ENCODE data around the gene PCED1A. TPM values are rescaled to one million over a fixed set of nuclear protein-coding genes. Genes with fewer than 3 reads are reported as not detected.

PCED1A gene
- total RNA-seq, 6 donors from 2014 or later = 28.7 to 185 (median 49.1) TPM

DNA sequence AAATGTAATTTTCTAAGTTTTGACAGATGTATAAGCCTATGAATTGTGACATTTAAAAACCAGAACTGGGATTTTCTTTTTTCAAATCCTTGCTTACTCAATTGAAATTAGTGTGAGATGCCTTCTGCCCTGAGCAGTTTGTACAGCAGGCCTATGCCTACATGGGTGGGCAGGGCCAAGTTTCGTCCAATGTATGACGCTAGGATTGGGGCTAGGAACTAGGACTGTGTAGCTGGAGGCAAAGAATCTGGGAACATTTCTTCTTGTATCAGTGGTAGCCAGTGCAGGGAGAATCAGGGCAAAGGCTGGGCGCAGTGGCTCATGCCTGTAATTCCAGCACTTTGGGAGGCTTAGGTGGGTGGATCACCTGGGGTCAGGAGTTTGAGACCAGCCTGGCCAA is 28.9 kb upstream of the PCED1A start:
- WGBS, 2 donors = 90 to 93% methylated on average over 3 of the region's 3 CpGs
- Histone ChIP-seq H3K27me3 (no peaks in the 10 kb centered on the region), H3K36me3 (peaks cover 0 to 24% (median 17%) of the 10 kb centered on the region in 4 donors), H3K4me3 (no peak overlapping the region), H3K27ac (no peak overlapping the region), H3K9me3 (no peaks in the 10 kb centered on the region), H3K4me1 (peaks cover 21 to 34% (median 26%) of the 10 kb centered on the region in 4 donors)
- DNase-seq (no peak), ATAC-seq (ENCODE audit: low FRiP score in 2 of 2) (no peak)
- TF ChIP-seq POLR2A (IDR thresholded peaks at IDR 0.05) = no peak
- no peak for TF ChIP-seq EP300 (IDR thresholded peaks at IDR 0.05)
- TF ChIP-seq POLR2AphosphoS5 (IDR thresholded peaks at IDR 0.05) = no peak
- TF ChIP-seq, protein P1, sequence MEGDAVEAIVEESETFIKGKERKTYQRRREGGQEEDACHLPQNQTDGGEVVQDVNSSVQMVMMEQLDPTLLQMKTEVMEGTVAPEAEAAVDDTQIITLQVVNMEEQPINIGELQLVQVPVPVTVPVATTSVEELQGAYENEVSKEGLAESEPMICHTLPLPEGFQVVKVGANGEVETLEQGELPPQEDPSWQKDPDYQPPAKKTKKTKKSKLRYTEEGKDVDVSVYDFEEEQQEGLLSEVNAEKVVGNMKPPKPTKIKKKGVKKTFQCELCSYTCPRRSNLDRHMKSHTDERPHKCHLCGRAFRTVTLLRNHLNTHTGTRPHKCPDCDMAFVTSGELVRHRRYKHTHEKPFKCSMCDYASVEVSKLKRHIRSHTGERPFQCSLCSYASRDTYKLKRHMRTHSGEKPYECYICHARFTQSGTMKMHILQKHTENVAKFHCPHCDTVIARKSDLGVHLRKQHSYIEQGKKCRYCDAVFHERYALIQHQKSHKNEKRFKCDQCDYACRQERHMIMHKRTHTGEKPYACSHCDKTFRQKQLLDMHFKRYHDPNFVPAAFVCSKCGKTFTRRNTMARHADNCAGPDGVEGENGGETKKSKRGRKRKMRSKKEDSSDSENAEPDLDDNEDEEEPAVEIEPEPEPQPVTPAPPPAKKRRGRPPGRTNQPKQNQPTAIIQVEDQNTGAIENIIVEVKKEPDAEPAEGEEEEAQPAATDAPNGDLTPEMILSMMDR (IDR thresholded peaks at IDR 0.05) = no peak

DNA sequence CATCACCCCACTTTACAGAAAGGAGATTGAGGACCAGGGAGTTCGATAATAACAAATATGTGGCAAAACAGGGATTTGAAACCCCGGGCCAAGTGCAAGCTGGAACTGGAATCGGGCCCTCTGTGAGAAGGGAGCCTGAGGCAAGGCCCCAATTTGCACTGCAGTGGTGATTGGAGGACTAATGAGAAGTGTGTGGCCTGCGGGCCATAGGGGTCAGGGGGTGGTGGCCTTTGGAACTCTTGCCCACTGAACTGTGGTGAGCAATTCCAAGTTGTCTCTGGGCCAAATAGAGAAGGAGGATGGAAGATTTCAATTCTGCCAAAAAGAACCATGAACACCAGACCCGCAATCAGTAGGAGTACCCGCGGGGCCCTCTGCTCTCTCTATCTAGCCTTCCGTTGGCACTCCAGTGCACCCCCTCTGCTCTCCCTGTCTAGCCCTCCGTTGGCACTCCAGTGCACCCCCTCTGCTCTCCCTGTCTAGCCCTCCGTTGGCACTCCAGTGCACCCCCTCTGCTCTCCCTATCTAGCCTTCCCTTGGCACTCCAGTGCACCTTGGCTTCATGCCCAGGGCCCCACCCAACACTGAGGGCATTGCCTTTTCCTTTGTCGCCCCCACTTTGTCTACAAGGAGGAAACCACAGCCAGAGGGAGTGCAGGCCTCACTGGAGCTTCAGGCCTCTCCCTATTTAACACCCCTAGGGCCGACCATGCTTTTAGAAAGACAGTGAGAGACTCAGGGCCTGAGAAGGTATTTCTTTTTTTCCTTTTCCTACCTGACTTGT is 26.8 kb upstream of the PCED1A start:
- 67 to 68% methylated on average over 12 of the region's 12 CpGs for WGBS, 2 donors
- no peak for DNase-seq
- Histone ChIP-seq H3K27me3 (no peaks in the 10 kb centered on the region), H3K4me1 (peaks cover 14 to 21% (median 20%) of the 10 kb centered on the region in 4 donors), H3K4me3 (no peak overlapping the region), H3K9me3 (no peaks in the 10 kb centered on the region), H3K36me3 (peaks cover 0 to 44% (median 34%) of the 10 kb centered on the region in 4 donors), H3K27ac (no peak overlapping the region)
- ATAC-seq (ENCODE audit: low FRiP score in 2 of 2) = no peak
- TF ChIP-seq, protein P1 (IDR thresholded peaks at IDR 0.05) = no peak
- no peak for TF ChIP-seq POLR2AphosphoS5 (IDR thresholded peaks at IDR 0.05)
- no peak for TF ChIP-seq EP300 (IDR thresholded peaks at IDR 0.05)
- TF ChIP-seq POLR2A (IDR thresholded peaks at IDR 0.05) = no peak

DNA sequence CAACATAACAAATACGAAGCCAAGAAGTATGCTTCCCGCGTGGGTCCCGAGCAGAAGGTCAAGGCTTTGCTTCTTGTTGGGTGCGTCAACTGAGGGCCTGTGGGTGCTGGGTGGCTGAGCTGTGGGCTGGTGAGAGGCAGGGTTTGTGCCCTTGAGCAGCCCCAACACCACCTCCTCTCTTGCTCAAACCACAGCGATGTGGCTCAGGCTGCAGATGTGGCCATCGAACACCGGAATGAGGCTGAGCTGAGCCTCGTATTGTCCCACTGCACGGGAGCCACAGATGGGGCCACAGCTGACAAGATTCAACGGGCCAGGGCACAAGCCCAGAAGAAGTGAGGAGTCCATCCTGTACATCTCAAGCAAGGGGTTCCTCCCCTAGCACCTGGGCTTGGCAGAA is 25.8 kb upstream of the PCED1A start:
- Histone ChIP-seq H3K4me3 (no peak overlapping the region), H3K27me3 (no peaks in the 10 kb centered on the region), H3K9me3 (no peaks in the 10 kb centered on the region), H3K36me3 (peaks cover 6 to 54% (median 44%) of the 10 kb centered on the region in 4 donors), H3K27ac (no peak overlapping the region), H3K4me1 (peaks cover 7 to 11% (median 11%) of the 10 kb centered on the region in 4 donors)
- DNase-seq = no peak
- TF ChIP-seq, protein P1 (IDR thresholded peaks at IDR 0.05) = no peak
- no peak for TF ChIP-seq POLR2A (IDR thresholded peaks at IDR 0.05)
- TF ChIP-seq EP300 (IDR thresholded peaks at IDR 0.05) = no peak
- TF ChIP-seq POLR2AphosphoS5 (IDR thresholded peaks at IDR 0.05) = no peak
- no peak for ATAC-seq (ENCODE audit: low FRiP score in 2 of 2)
- WGBS, 2 donors = 87 to 94% methylated on average over 5 to 10 of the region's 11 CpGs

GRCh38 chr20:2865630-2866029 is 25.2 kb upstream of the PCED1A start:
- 87 to 88% methylated on average over 3 of the region's 3 CpGs for WGBS, 2 donors

GRCh38 chr20:2865101-2865500 is 24.6 kb upstream of the PCED1A start:
- TF ChIP-seq POLR2A (IDR thresholded peaks at IDR 0.05) = no peak
- TF ChIP-seq EP300 (IDR thresholded peaks at IDR 0.05) = no peak
- TF ChIP-seq, protein P1 (IDR thresholded peaks at IDR 0.05) = no peak
- TF ChIP-seq POLR2AphosphoS5 (IDR thresholded peaks at IDR 0.05) = no peak
- peaks cover 0 to 3% (median 0%) of the 10 kb centered on the region in 4 donors for H3K4me1 ChIP-seq
- H3K9me3 ChIP-seq = no peaks in the 10 kb centered on the region
- no peak overlapping the region for H3K27ac ChIP-seq
- no peak overlapping the region for H3K4me3 ChIP-seq
- no peaks in the 10 kb centered on the region for H3K27me3 ChIP-seq
- DNase-seq (no peak), ATAC-seq (ENCODE audit: low FRiP score in 2 of 2) (no peak)
- 90 to 100% methylated on average over 9 to 10 of the region's 10 CpGs for WGBS, 2 donors
- peaks cover 6 to 62% (median 54%) of the 10 kb centered on the region in 4 donors for H3K36me3 ChIP-seq

More at GRCh38 chr20:2865630-2866029, 25.2 kb upstream of the PCED1A start:
- no peak for TF ChIP-seq POLR2AphosphoS5 (IDR thresholded peaks at IDR 0.05)
- H3K4me1 ChIP-seq = peaks cover 1 to 7% (median 5%) of the 10 kb centered on the region in 4 donors
- DNase-seq = no peak
- no peaks in the 10 kb centered on the region for H3K27me3 ChIP-seq
- H3K4me3 ChIP-seq = no peak overlapping the region
- no peaks in the 10 kb centered on the region for H3K9me3 ChIP-seq
- H3K36me3 ChIP-seq = peaks cover 6 to 60% (median 50%) of the 10 kb centered on the region in 4 donors
- ATAC-seq (ENCODE audit: low FRiP score in 2 of 2) = no peak
- H3K27ac ChIP-seq = no peak overlapping the region
